NCI-H1417 (cell line): ENCODE results near the gene CNST.
A peak's percentile ranks its signal among the peaks of the same experiment; 100 is the strongest.

Experiments
- DNase-seq, 3 experiments: peaks; one replicate each; lab custom pipeline; 2025; lab: John Stamatoyannopoulos, UW

CNST gene

DNA sequence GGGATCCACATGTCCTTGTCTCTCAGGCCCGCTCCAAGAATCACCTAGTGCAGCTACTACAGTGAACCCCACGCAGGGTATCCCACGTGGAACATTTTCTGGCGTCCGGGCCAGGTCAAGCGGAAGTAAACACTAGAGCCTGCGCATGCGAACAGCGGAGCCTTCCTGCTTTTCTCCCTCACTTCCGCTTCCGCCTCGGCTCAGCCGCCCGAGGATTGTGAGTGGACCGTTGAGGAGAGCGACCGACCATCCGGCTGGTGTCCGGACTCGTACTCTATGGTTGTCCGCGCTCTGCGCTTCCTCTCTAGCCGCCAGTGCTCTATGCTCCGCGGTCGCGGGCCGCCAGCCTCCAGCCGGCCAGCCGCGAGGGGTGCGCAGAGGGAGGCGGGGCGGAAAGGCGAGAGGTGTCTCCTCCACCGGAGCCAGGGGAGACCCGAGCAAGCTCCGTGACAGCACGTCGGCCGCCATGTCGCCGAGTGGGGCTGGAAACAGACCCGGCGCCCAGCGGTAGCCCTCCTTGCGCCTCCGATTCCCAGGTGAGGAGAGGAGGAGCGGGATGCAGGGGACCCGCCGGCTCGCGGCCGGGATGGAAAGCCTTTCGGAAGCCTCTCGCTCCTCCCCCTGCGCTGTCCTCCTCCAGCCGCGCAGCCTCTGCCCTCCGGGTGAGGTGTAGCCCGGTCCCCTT, at the start of gene CNST, which contains the start of gene TFB2M:
CNST (plus strand) TSS at position 329 of the 685 bp plus-strand sequence. CDS start 25,107 bp downstream, outside the sequence.
TFB2M (minus strand) TSS at position 134 of the 685 bp plus-strand sequence; CDS start at position 11, 123 bp downstream.
- DNase-seq, result peak; percentile 92 to 99 (median 98)

GRCh38 chr1:246517391-246517790, 48.9 kb upstream of the CNST start:
- DNase-seq, result no peak

- no peak for DNase-seq
Measured at GRCh38 chr1:246518456-246519205, 47.6 kb upstream of the CNST start.

GRCh38 chr1:246519514-246519913, 46.7 kb upstream of the CNST start:
- DNase-seq, result no peak

- no peak for DNase-seq
Measured at GRCh38 chr1:246526380-246526779, 39.9 kb upstream of the CNST start.

- DNase-seq, result no peak
Measured at GRCh38 chr1:246526915-246527314, 39.3 kb upstream of the CNST start.

- DNase-seq, result no peak
Measured at GRCh38 chr1:246527402-246528088, 38.7 kb upstream of the CNST start.

DNA sequence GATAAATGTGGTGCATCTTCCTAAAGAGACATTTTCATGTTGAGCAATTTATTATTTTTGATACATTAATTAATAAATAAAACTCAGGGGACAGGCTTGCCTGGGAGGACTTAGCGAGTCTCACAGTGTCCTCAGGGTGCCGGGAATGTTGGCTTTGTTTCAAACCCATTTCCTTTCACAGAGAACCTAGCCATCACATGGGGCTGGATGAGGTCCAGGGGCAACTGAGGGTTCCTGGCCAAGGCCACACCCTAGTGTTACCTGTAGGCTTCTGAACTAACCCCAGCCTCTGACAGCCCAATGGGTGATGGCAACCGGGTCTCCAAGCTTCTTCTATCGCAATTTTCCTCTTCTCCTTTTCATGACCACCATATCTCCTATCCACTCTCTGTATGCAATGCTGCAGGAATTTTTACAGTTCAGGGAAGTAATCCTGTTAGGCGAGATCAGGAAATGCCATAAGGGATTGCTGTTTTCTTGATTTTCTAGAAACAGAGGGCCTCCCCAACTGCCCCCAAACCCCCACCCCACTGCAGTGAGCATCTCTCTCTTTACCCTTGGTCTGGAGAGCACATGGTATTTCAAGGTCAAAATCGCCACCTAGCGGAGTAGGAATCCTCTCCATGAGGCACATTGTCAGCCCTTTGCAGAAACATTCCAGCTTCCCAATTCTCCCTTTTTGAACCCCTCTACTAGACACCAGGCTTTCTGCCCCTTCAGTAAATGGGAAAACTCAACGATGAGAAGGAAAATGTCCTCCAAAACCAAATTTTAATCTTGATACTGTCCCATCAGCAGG, 37.1 kb upstream of the CNST start:
- no peak for DNase-seq

GRCh38 chr1:246530482-246530881, 35.8 kb upstream of the CNST start:
- no peak for DNase-seq

DNA sequence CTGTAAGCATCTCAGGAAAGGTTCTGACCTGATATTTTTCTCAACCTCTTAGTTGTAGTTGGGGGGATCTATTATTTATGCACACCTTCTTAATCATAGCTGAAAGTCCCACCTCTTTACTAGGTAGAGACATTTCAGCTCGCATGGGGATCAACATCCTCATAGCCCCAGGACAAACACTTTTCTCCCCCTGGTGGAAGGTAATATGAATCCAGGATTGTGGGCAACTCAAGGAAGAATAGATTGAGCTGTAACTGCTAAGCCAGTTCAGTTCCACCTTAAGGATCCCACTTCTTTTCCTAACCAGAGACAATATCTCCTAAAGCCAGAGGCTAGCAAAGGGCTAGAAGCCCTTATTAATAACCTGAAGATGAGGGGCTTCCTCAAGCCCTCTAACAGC, 33.7 kb upstream of the CNST start:
- DNase-seq, result no peak

- DNase-seq, result no peak
Measured at GRCh38 chr1:246533371-246533905, 32.8 kb upstream of the CNST start.

GRCh38 chr1:246534114-246534513, 32.1 kb upstream of the CNST start:
- peak in 2 of 3 experiments; percentile 2 to 60 for DNase-seq

- no peak for DNase-seq
Measured at GRCh38 chr1:246537441-246537840, 28.8 kb upstream of the CNST start.

DNA sequence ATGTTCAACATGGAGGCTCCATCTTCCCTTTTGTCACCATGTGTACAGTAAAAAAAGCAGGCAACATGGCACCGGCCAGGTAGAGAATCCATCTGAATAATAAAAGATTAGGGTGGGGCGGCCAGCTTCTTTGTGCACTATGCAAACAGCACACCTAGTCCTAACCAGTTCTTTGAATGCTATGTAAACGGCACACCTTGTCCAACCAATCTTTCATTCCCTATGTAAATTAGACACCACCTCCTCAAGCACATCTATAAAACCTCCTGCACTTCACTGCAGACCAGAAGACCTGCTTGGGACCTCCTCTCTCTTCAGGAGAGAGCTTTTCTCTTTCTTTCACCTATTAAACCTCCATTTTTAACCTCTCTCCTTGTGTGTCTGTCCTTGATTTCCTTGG, 28.4 kb upstream of the CNST start:
- DNase-seq, result peak in 1 of 3 experiments; percentile 3

- no peak for DNase-seq
Measured at GRCh38 chr1:246540738-246541491, 25.3 kb upstream of the CNST start.

- DNase-seq, result no peak
Measured at GRCh38 chr1:246544001-246544400, 22.3 kb upstream of the CNST start.

DNA sequence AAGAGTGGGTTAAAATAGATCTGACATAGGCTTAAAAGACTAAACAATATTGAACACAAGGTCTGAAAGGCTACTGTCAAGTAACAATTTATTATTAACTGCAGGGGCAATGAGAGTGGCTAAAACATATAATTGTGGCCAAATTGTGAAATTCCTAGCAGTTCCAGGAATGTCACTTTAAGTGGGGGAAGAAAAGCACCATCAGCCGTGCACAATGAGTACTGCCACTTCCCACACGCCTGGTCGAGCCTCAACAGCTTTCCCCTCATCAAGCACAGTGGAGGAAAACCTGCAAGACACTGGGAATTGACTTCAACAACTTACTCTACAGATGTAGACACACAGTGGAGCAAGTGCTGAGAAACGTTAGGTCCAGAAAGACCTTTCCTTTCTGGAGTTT, 16.6 kb upstream of the CNST start:
- DNase-seq, result no peak

- DNase-seq, result no peak
Measured at GRCh38 chr1:246550402-246550801, 15.9 kb upstream of the CNST start.

DNA sequence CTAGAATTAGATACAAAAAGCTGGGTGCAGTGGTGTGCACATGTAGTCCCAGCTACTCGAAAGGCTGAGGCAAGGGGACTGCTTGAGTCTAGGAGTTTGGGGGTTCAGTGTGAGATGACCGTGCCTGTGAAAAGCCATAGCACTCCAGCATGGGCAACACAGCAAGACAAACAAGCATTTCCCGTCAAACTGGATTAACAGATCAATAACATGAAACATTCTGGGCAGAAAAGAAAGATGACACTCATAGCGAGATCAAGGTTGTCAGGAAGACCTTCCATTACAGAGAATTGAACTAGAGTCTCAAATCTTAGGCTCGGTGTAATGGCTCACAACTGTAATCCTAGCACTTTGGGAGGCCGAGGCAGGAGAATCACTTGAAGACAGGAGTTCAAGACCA, 14.1 kb upstream of the CNST start:
- DNase-seq, result no peak

DNA sequence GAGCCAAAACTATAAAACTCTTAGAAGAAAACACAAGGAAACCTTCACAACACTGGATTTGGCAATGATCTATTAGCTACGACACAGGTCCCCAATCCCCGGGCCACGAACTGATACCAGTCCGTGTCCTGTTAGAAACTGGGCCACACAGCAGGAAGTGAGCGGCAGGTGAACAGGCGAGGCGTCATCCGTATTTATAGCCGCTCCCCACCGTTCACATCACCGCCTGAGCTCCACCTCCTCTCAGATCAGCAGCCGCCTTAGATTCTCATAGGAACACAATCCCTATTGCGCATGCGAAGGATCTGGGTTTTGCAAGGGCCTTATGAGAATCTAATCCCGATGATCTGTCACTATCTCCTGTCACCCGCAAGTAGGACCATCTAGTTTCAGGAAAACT, 12.1 kb upstream of the CNST start:
- DNase-seq, result no peak

DNA sequence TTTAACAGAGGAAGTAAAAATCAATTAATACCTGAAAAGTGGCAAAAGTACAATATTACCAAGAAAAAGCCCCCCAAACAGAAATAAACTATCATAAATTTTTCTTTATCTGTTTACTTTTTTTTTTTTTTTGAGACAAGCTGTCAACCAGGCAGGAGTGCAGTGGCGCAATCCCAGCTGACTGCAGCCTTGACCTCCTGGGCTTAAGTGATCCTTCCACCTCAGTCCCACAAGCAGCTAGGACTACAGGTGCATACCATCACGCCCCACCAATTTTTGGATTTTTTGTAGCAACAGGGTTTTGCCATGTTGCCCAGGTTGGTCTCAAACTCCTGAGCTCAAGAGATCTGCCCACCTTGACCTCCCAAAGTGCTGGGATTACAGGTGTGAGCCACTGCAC, 8.2 kb upstream of the CNST start:
- no peak for DNase-seq
